HUDEP-2 (cell line): ENCODE results near the gene DUSP8.
A peak's percentile ranks its signal among the peaks of the same experiment; 100 is the strongest.

Experiments used
- DNase-seq, 76 experiments: peaks; one replicate each; lab custom pipeline; 2025; ENCODE audit not compliant: unreplicated experiment in 76 of 76; lab: John Stamatoyannopoulos, UW

Gene DUSP8

GRCh38 chr11:1567052-1567720 lies 4.9 kb downstream of the DUSP8 start:
- DNase-seq: no peak

GRCh38 chr11:1566381-1567051 lies 5.6 kb downstream of the DUSP8 start:
- DNase-seq: no peak

- DNase-seq: no peak
Measured at GRCh38 chr11:1565904-1566247, 6.2 kb downstream of the DUSP8 start.

- no peak for DNase-seq
Measured at GRCh38 chr11:1565173-1565903, 6.7 kb downstream of the DUSP8 start.

- peak in 31 of 76 experiments; percentile 3 to 62 (median 21) for DNase-seq
Measured at GRCh38 chr11:1564535-1565172, 7.4 kb downstream of the DUSP8 start.

- no peak for DNase-seq
Measured at GRCh38 chr11:1563697-1564534, 8.2 kb downstream of the DUSP8 start.

- no peak for DNase-seq
Measured at GRCh38 chr11:1563149-1563638, 8.9 kb downstream of the DUSP8 start.

GRCh38 chr11:1562469-1563148 lies 9.5 kb downstream of the DUSP8 start:
- DNase-seq: no peak

GRCh38 chr11:1561955-1562354 lies 10.1 kb downstream of the DUSP8 start:
- no peak for DNase-seq

GRCh38 chr11:1561266-1561665 lies 10.8 kb downstream of the DUSP8 start:
- no peak for DNase-seq

GRCh38 chr11:1560649-1561251 lies 11.3 kb downstream of the DUSP8 start:
- DNase-seq: no peak

GRCh38 chr11:1560002-1560648 lies 11.9 kb downstream of the DUSP8 start:
- no peak for DNase-seq

- peak in 1 of 76 experiments; percentile 12 for DNase-seq
Measured at GRCh38 chr11:1559111-1559951, 12.7 kb downstream of the DUSP8 start.

GRCh38 chr11:1558775-1559110 lies 13.3 kb downstream of the DUSP8 start:
- no peak for DNase-seq

- no peak for DNase-seq
Measured at GRCh38 chr11:1557904-1558774, 13.9 kb downstream of the DUSP8 start.

- no peak for DNase-seq
Measured at GRCh38 chr11:1557051-1557884, 14.8 kb downstream of the DUSP8 start.
